NOMO-1 (cell line): ENCODE data around the gene SLC8A2.

ENCODE experiments used
- DNase-seq, 2 experiments: peaks; one replicate each; lab custom pipeline; 2025; ENCODE audit not compliant: unreplicated experiment in 2 of 2; lab: John Stamatoyannopoulos, UW

The SLC8A2 gene, protein sequence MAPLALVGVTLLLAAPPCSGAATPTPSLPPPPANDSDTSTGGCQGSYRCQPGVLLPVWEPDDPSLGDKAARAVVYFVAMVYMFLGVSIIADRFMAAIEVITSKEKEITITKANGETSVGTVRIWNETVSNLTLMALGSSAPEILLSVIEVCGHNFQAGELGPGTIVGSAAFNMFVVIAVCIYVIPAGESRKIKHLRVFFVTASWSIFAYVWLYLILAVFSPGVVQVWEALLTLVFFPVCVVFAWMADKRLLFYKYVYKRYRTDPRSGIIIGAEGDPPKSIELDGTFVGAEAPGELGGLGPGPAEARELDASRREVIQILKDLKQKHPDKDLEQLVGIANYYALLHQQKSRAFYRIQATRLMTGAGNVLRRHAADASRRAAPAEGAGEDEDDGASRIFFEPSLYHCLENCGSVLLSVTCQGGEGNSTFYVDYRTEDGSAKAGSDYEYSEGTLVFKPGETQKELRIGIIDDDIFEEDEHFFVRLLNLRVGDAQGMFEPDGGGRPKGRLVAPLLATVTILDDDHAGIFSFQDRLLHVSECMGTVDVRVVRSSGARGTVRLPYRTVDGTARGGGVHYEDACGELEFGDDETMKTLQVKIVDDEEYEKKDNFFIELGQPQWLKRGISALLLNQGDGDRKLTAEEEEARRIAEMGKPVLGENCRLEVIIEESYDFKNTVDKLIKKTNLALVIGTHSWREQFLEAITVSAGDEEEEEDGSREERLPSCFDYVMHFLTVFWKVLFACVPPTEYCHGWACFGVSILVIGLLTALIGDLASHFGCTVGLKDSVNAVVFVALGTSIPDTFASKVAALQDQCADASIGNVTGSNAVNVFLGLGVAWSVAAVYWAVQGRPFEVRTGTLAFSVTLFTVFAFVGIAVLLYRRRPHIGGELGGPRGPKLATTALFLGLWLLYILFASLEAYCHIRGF

DNA sequence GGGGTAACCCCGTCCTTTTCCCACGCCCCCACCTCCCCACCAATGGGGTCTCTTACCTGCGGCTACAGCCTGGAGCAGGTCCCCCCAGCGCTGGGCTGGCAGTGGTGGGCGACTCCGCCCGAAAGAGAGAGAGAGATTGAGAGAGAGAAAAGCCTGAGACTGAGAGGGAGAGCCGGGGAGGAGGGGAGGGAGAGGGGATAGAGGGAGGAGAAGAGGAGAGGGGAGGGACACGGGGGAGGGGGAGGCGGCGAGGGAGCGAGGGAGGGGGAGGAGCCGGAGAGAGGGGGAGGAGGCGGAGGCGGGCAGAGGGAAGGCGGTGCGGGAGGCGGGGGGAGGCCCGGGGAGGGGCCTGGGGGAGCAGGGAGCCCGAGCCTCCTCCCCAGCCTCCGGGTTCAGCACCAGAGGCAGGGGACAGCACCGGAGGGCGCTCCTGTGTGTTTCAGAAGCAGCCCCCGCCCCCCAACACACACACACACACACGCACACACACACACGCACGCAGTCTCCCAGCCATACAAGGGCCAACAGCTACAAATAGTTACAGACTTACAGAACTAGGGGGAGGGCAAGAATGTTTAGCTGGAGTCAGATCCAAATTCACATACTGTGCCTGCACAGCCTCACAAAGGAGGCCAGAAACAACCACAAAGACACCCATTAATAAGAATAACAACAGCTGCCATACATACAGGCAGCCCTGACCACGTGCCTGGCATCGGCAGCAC, at the start of gene SLC8A2:
SLC8A2 (minus strand) TSS at position 161 of the 725 bp plus-strand sequence. CDS start 5,490 bp downstream, outside the sequence.
- peak in 1 of 2 experiments; percentile 25 for DNase-seq

- DNase-seq = no peak
Measured at GRCh38 chr19:47520839-47521238, 49.1 kb upstream of the SLC8A2 start.

GRCh38 chr19:47520343-47520806, 48.7 kb upstream of the SLC8A2 start:
- DNase-seq = no peak

DNA sequence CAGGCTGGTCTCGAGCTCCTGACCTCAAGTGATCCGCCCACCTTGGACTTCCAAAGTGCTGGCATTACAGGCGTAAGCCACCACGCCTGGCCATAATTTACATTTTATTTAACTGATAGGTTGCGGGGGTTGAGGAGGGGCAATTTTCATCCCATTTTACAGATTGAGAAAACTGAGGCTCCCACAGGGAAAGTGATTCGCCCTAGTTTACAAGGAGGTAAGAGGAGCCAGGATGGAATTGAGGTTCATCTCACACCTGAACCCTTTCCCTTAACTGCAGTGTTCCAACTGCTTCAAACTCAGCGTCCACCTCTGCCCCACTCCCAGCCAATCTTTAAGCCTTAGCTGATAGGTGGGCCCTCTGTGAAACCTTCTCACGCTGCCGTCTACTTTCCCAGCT, 47.2 kb upstream of the SLC8A2 start:
- DNase-seq = no peak

DNA sequence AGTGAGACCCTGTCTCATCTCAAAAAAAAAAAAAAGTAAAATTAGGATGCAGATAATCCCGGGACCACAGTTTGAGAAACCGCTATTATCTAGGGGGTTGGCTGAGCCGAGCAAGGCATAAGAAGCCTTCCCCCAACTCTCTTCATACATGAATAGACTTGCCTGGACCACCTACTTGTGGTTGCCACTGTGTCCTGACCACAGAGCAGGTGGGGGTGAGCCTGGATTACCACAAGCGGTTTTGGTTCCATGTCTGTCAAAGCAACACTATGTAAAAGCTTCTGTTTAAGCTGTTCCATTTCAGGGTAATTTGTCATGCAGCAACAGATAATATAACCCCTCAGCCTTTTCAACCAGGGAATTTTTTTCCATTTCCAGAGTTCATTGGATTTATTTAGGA, 46.4 kb upstream of the SLC8A2 start:
- peak; percentile 17 to 42 for DNase-seq

DNA sequence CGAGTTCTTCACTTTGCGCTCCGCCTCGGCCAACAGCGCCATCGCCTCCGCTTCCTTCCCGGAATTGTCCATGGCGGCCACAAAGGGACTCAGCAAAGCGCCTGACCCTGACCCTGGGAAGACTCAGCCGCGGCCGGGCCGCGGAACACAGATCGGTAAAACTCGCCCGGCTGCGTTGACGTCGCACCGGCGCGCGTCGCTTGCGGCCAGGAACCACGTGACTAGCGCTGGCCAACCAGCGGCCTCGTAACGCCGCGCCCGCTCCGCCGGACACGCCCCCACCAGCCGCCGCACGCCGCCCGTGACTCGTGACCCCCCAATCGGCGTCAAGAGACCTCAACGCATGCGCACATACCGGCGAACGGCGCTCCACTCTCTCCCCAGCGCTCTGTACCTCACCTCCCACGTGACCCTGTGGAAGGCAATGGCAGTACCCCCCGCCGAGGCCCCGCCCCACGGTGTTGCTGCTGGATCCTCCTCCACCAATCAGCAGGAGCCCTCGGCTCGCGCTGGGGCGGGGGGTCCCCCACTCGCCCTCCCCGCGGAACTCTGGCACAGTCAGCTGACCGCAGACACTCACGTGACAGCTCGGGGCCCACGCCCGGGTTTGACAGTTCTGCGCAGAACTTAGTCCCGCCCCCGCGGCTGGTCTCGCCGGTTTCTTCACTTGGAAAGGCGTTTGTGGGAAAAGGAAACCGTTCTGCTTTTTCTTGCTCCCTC, 43.3 kb upstream of the SLC8A2 start, which contains the start of gene NAPA:
NAPA (minus strand) TSS at position 195 of the 720 bp plus-strand sequence; CDS start at position 72, 123 bp downstream.
- DNase-seq = peak; percentile 100

DNA sequence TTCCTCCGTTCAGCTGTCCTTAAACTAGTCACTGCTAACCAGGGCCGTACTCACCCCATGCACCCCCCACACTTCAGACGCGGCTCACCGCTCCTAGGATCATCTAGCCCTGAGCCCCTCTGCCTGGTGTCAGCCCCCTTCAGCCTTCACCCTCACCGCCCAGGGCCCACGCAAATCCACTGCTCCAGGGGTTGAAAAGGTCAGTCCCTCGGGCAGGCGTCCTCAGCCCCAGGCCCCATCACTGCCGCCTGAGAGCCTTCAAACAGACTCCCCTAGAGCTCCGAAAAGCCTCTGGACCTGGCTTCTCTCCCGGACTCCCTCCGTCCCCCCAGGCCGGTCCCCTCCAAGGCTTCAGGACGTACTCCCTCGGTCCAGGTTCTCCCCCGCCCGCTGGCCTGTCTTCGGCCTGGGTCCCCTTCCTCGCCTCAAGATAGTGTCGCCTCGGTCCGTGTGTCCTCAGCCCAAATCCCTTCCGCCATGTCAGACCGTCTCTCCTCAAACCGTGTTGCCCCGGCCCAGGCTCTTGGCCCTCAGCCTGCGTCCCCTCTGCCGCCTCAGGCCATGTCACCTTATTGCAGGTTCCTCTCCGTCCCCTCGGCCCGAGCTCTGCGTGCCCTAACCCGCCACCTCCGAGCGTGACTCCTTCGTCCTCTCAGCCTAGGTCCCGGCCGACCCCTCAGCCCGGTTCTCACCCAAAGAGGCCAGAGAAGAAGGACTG, 42.6 kb upstream of the SLC8A2 start:
- DNase-seq = peak in 1 of 2 experiments; percentile 17

DNA sequence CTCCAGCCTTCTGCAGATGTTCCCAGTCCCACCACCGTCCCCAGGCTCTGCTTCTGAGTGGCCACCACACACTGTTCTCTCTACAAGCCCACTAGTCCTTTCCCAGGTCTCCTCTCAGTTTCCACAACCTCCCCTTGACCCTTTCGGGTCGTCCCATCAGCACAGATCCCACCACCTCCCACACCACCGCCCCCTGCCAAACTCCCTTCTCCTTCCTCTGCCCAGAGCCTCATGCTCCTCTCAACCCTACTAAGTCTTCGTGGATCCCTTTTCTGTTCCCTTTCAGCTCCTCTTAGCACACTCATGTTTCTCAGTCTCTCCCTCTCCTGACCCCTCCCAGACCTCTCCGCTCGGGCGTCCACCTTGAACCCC, 41.2 kb upstream of the SLC8A2 start:
- no peak for DNase-seq

DNA sequence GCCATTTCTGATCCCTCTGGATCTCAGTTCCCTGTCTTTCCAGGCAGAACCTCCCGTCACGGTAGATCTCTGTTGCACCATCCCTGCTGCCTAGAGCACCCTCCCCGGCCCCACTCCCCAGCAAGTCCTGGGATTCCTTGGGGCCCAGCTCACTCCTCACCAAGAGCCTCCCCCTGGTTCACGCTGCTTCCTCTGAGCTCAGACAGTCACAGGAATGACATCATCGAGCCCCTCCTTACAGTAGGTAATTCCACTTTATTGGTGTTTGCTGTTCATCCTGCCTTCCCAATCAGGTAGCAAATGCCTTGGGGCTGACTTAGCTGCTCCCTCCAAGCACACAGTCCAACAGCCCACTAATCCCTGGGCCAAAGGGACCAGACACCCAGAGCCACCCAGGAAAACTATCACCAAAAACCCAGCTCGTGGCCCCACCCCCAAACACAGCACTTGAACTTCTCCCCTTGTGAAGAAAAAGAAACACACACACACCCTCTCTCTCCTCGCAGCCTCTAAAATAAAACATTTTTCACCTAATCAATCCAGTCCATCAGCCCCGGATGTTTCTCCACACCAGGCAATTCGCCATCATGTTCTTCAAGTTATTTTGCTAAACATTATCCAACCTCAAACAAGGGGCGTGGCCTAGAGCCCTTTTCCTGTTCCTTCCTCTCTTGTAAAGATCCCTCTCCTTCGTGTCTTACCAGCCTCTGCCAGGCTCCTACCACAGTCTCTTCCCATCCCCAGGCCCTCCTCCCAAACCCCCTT, 40.7 kb upstream of the SLC8A2 start:
- DNase-seq = peak in 1 of 2 experiments; percentile 20

DNA sequence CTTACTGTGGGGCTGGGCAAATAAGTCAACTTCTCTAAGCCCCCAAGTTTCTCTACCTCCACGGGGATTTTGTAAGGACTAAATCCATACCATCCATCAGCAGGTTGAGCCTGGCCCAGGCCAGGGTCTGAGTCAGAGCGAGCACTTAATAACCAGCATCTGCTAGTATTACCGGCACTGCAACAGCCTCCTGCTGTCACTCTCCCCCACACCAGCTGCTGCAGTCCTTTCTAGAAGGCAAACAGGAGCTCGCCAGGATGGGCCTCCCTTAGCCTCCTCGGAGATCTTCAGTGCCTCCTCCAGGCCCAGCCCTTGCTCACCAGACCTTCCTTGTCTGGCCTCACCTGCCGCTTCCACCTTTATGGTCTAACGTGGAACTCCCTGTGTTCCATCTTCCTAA, 40.0 kb upstream of the SLC8A2 start:
- DNase-seq = no peak

GRCh38 chr19:47511128-47511517, 39.4 kb upstream of the SLC8A2 start:
- no peak for DNase-seq

DNA sequence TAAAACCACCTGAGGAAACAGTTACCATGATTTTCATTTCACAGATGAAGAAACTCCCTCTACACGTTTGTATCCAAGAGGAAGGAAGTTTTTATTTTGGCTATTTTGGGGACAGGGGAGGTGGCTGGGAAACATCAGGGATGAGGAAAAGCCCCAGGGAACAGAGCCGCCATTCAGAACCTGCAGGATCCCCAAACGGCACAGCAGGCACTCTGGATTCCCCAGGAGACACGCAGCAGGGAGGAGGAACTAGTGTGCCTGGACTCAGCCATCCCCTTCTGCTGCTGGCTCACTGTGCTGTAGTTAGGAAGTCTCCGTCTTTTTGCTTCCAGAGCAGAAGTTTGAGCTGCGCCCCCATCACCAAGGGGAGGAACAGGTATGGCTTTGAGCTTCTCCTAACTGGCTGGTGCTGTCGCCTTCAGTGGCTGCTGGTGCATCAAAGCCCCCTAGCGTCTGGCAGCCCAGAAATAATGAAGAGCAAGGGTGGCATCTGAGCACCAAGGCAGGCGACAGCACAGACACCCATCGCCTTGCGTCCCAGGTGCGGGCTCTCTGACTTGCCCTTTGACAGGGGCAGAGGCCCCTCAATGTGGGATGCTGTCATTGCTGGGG, 38.9 kb upstream of the SLC8A2 start:
- no peak for DNase-seq

- DNase-seq = no peak
Measured at GRCh38 chr19:47509973-47510372, 38.3 kb upstream of the SLC8A2 start.

DNA sequence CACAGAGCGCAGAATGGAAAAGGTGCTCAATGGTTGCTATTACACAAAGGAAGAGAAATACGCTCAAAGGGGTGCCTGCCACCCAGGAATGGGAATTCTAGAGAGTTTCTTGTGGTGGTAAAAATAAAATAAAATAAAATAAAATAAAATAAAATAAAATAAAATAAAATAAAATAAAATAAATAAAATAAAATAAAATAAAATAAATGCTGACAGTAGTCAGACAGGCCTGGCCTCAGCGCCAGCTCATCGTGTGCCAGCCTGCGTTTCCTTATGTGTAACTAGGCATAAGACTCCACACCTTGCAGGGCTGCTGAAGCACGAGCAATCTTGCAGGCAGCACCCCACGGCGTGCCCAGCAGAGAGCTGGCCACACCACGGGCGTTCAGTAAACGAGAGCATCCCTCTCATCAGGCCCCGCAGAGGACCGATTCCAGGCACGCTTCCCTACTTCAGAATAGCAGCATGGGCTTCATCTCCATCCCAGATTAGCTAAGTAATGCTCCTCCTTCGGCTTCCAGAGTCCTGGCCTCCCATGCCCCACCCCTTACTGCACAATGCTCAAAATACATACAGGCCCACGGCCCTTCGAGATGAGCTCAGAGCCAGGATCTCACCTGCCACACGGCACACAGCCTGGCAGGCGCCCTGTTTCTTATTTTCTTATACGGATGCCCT, 37.6 kb upstream of the SLC8A2 start:
- DNase-seq = no peak

DNA sequence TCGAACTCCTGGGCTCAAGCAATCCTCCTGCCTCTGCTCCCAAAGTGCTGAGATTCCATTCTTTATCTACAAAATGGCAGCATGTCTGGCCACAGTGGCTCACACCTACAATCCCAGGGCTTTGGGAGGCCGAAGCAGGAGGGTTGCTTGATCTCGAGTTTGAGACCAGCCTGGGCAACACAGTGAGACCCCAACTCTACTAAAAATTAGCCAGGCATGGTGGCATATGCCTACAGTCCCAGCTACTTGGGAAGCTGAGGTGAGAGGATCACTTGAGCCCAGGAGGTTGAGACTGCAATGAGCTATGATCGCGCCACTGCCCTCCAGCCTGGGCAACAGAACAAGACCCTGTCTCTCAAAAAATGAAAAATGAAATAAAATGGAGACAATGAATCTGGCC, 37.0 kb upstream of the SLC8A2 start:
- no peak for DNase-seq

GRCh38 chr19:47507924-47508553, 36.3 kb upstream of the SLC8A2 start:
- DNase-seq = no peak

GRCh38 chr19:47507012-47507411, 35.3 kb upstream of the SLC8A2 start:
- DNase-seq = no peak
